Measurements from ENCODE around the gene CLSTN3. TPM values are rescaled to one million over a fixed set of nuclear protein-coding genes. Genes with fewer than 3 reads are reported as not detected.
"Not testable (repeated sequence)": the region's sequence is repeated elsewhere in the genome, so short reads cannot be mapped to it uniquely, and the experiment has no call there.

CLSTN3 gene
- total RNA-seq, 4 donors from 2014 or later, result 22.1 to 41.1 (median 31.7) TPM

DNA sequence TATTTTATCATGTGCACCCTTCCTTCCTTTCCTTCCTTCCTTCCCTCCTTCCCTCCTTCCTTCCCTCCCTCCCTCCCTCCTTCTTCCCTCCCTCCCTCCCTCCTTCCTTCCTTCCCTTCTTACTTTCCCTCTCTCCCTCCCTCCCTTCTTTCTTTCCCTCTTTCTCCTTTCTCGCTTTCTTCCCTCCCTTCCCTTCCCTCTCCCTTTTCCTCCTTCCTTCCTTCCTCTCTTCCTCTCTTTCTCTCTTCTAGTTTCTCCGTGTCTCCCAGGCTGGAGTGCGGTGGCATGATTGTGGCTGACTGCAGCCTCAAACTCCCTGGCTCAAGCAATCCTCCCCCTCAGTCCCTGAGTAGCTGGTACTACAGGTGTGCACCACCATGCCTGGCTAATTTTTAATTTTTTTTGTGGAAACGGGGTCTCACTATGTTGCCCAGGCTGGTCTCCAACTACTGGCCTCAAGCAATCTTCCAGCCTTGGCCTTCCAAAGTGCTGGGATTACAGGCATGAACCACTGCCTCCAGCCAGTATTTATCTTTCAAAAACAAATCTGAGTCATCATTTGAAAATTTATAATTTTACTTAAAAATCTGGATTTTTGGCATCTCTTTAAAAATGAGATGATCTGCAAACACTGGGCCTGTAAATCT lies 29.0 kb upstream of the CLSTN3 start:
- intact Hi-C loops (cut with DNase I; ENCODE audit: low total_unique reads), result no loop called here
- H3K4me3 ChIP-seq (ENCODE audit: low read depth, poor library complexity, severe bottlenecking), result no peak overlapping the region
- no peak for DNase-seq (ENCODE audit: low spot score in 2 of 2)
- no peak for TF ChIP-seq POLR2A (IDR thresholded peaks at IDR 0.05)
- TF ChIP-seq, protein P1, sequence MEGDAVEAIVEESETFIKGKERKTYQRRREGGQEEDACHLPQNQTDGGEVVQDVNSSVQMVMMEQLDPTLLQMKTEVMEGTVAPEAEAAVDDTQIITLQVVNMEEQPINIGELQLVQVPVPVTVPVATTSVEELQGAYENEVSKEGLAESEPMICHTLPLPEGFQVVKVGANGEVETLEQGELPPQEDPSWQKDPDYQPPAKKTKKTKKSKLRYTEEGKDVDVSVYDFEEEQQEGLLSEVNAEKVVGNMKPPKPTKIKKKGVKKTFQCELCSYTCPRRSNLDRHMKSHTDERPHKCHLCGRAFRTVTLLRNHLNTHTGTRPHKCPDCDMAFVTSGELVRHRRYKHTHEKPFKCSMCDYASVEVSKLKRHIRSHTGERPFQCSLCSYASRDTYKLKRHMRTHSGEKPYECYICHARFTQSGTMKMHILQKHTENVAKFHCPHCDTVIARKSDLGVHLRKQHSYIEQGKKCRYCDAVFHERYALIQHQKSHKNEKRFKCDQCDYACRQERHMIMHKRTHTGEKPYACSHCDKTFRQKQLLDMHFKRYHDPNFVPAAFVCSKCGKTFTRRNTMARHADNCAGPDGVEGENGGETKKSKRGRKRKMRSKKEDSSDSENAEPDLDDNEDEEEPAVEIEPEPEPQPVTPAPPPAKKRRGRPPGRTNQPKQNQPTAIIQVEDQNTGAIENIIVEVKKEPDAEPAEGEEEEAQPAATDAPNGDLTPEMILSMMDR (IDR thresholded peaks at IDR 0.05), result no peak
- WGBS, 2 donors, result 85 to 90% methylated on average over 4 of the region's 4 CpGs

DNA sequence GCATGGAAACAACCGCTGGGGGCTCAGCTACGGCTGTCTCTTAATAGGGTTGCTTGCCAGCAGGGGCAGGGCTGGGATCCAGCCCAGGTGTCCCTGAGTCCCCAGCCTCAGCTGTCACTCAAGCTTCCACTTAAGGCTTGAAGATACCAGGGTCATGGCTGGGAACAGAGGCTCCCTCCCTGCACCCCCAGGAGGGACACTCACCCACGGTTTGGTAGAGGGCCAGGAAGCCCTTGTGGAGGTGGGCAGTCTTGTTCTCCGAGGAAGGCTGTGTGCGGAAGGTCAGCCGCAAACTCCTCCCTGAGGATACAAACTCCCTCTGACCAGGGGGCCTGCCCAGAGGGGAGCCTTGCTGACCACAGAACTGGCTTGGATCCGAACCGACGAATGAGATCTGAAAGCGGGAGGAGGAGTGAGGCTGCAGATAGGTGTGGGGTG lies 28.5 kb upstream of the CLSTN3 start:
- 76 to 88% methylated on average over 10 of the region's 10 CpGs for WGBS, 2 donors
- intact Hi-C loops (cut with DNase I; ENCODE audit: low total_unique reads), result no loop called here
- TF ChIP-seq, protein P1 (IDR thresholded peaks at IDR 0.05), result no peak
- TF ChIP-seq POLR2A (IDR thresholded peaks at IDR 0.05), result no peak
- no peak overlapping the region for H3K4me3 ChIP-seq (ENCODE audit: low read depth, poor library complexity, severe bottlenecking)
- DNase-seq (ENCODE audit: low spot score in 2 of 2), result no peak

DNA sequence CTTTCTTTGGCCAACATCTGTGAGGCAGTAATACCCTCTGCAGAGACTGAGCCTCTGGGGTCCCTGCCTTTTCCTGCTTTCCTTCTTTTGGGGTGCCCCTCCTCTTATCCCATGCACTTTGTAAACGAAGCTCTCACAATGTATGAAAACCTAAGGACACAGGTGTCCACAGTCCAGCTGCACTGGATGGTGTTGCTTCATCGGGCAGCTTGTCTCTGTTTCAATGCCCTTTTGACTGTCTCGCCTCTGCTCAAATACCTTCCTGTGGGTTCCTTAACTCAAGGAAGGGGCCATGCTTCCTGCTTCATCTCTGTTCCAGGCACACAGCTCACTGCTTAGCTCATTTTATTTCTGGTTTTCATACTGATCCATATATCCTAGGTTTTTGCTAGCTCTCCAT lies 27.6 kb upstream of the CLSTN3 start:
- DNase-seq (ENCODE audit: low spot score in 2 of 2), result no peak
- TF ChIP-seq, protein P1 (IDR thresholded peaks at IDR 0.05), result no peak
- TF ChIP-seq POLR2A (IDR thresholded peaks at IDR 0.05), result no peak
- intact Hi-C loops (cut with DNase I; ENCODE audit: low total_unique reads), result no loop called here
- no peak overlapping the region for H3K4me3 ChIP-seq (ENCODE audit: low read depth, poor library complexity, severe bottlenecking)
- WGBS, 2 donors, result 86 to 91% methylated on average over 3 of the region's 3 CpGs

DNA sequence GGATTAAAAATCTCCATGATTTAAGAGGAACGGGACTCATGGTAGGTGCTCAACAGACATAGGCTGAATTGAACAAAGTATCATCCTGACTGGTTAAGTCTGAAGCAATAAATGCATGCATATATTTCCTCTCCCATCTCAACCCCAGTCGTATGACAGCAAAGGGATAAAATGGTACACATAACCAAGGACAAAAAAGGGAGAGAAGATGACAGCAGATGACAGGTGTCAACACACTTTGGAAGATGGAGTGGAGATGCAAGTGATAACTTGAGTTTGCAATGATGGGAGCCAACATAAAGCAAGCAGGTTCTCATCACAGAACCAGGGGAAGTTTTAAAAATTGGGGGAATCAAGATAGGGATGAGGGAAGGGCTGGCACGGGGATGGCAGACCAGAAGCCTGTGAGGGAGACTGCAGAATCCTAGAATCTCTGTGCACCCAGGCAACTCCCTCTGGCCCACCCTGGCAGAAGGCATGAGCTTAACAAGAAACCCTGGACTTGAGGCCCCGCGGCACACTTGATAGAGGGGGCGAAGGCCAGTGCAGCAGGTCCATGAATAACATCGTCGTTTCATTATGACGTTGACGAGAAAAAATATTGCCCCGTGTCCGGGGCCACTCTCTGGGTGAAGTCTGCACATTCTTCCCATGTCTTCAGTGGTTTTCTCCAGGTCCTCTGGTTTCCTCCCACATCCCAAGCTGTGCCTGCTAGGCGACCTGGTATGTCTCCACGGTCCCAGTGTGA lies 26.2 kb upstream of the CLSTN3 start:
- TF ChIP-seq, protein P1 (IDR thresholded peaks at IDR 0.05), result no peak
- no peak for TF ChIP-seq POLR2A (IDR thresholded peaks at IDR 0.05)
- H3K4me3 ChIP-seq (ENCODE audit: low read depth, poor library complexity, severe bottlenecking), result no peak overlapping the region
- DNase-seq (ENCODE audit: low spot score in 2 of 2), result no peak
- WGBS, 2 donors, result 93 to 95% methylated on average over 14 of the region's 14 CpGs
- intact Hi-C loops (cut with DNase I; ENCODE audit: low total_unique reads), result no loop called here

DNA sequence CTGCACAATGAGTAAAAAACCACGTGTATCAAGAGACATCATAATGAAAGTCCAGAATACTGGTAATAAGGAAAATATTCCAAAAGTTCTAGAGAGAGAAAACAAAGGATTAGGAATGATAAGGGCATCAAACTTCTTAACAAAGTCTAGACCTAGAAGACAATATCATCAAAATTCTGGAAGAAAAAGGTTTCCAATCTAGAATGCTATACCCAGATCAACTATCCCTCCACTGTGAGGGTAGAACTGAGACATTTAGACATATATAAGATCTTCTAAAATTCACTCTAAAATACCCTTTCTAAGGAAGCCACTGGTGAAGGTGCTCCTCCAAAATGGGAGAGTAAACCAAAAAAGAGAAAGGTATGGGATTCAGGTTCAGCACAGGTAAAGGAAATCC lies 24.1 kb upstream of the CLSTN3 start:
- 88 to 97% methylated on average over 1 of the region's 1 CpG for WGBS, 2 donors
- no peak for DNase-seq (ENCODE audit: low spot score in 2 of 2)
- intact Hi-C loops (cut with DNase I; ENCODE audit: low total_unique reads), result no loop called here
- H3K4me3 ChIP-seq (ENCODE audit: low read depth, poor library complexity, severe bottlenecking), result no peak overlapping the region
- TF ChIP-seq, protein P1 (IDR thresholded peaks at IDR 0.05), result no peak
- no peak for TF ChIP-seq POLR2A (IDR thresholded peaks at IDR 0.05)

DNA sequence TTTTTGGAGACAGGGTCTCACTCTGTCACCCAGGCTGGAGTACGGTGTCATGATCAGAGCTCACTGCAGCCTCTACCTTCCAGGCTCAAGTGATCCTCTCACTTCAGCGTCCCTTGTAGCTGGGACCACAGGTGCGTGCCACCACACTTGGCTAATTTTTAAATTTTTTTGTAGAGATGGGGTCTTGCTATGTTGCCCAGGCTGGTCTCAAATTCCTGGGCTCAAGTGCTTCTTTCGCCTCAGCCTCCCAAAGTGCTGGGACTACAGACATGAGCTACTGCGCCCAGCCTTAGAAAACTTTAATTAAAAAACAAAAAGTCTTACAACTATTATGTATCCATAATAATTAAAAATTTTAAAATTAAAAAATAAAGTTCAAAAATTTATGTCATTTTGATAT lies 23.0 kb upstream of the CLSTN3 start:
- H3K4me3 ChIP-seq (ENCODE audit: low read depth, poor library complexity, severe bottlenecking); DNase-seq (ENCODE audit: low spot score in 2 of 2); intact Hi-C loops (cut with DNase I; ENCODE audit: low total_unique reads): not testable (repeated sequence)
- WGBS, 2 donors, result 97 to 98% methylated on average over 5 of the region's 5 CpGs
